KMS-11 (cell line): ENCODE data around the gene P3H4.
"Not testable (repeated sequence)": the region's sequence is repeated elsewhere in the genome, so short reads cannot be mapped to it uniquely, and the experiment has no call there.

ENCODE experiments used
- H2AFZ ChIP-seq: fragments of 200-600 bp; sonication (generic); 2 replicates; pipeline ENCODE4 v1.6.1; 2016; ENCODE audit warnings: antibody characterized with exemption, mixed run types, low read depth
- H3K27ac ChIP-seq: fragments of 200-600 bp; sonication (generic); 2 replicates; pipeline ENCODE4 v1.6.1; 2016; ENCODE audit warnings: mild to moderate bottlenecking, mixed run types
- H3K27me3 ChIP-seq: fragments of 200-600 bp; sonication (generic); 2 replicates; pipeline ENCODE4 v1.6.1; 2017; ENCODE audit warnings: mild to moderate bottlenecking, low read depth, mixed run types, moderate library complexity; ENCODE audit not compliant: insufficient read depth
- H3K36me3 ChIP-seq: fragments of 200-600 bp; sonication (generic); 2 replicates; pipeline ENCODE4 v1.6.1; 2017; ENCODE audit warnings: mild to moderate bottlenecking, mixed run types; ENCODE audit not compliant: insufficient read depth
- H3K4me1 ChIP-seq: fragments of 200-600 bp; sonication (generic); 2 replicates; pipeline ENCODE4 v1.6.1; 2016; ENCODE audit warnings: mild to moderate bottlenecking, low read depth, mixed run types; ENCODE audit not compliant: poor library complexity, severe bottlenecking
- H3K4me2 ChIP-seq: fragments of 200-600 bp; sonication (generic); 2 replicates; pipeline ENCODE4 v1.7.0; 2016; ENCODE audit warnings: mild to moderate bottlenecking, mixed run types
- H3K4me3 ChIP-seq: fragments of 200-600 bp; sonication (generic); IDR thresholded peaks from 2 replicates; pipeline ENCODE4 v1.6.1; 2017; ENCODE audit warnings: low read depth, low read length, mixed read lengths; ENCODE audit not compliant: insufficient read depth
- H3K79me2 ChIP-seq: fragments of 200-600 bp; sonication (generic); 2 replicates; pipeline ENCODE4 v1.6.1; 2016; ENCODE audit warnings: low read depth, mixed run types; ENCODE audit not compliant: insufficient read depth
- H3K9ac ChIP-seq: fragments of 200-600 bp; sonication (generic); 2 replicates; pipeline ENCODE4 v1.6.1; 2016; ENCODE audit warnings: mild to moderate bottlenecking, mixed run types
- H4K20me1 ChIP-seq: fragments of 200-600 bp; sonication (generic); 2 replicates; pipeline ENCODE4 v1.6.1; 2016; ENCODE audit warnings: mild to moderate bottlenecking, mixed run types; ENCODE audit not compliant: insufficient read depth
- TF ChIP-seq, protein P1 (sequence below): fragments of 200-600 bp; sonication (generic); conservative IDR thresholded peaks from 2 replicates; pipeline ENCODE4 v1.6.1; 2017; ENCODE audit warnings: low read depth, mild to moderate bottlenecking, antibody characterized with exemption, low read length, moderate library complexity, mixed read lengths

P3H4 gene, protein sequence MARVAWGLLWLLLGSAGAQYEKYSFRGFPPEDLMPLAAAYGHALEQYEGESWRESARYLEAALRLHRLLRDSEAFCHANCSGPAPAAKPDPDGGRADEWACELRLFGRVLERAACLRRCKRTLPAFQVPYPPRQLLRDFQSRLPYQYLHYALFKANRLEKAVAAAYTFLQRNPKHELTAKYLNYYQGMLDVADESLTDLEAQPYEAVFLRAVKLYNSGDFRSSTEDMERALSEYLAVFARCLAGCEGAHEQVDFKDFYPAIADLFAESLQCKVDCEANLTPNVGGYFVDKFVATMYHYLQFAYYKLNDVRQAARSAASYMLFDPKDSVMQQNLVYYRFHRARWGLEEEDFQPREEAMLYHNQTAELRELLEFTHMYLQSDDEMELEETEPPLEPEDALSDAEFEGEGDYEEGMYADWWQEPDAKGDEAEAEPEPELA

DNA sequence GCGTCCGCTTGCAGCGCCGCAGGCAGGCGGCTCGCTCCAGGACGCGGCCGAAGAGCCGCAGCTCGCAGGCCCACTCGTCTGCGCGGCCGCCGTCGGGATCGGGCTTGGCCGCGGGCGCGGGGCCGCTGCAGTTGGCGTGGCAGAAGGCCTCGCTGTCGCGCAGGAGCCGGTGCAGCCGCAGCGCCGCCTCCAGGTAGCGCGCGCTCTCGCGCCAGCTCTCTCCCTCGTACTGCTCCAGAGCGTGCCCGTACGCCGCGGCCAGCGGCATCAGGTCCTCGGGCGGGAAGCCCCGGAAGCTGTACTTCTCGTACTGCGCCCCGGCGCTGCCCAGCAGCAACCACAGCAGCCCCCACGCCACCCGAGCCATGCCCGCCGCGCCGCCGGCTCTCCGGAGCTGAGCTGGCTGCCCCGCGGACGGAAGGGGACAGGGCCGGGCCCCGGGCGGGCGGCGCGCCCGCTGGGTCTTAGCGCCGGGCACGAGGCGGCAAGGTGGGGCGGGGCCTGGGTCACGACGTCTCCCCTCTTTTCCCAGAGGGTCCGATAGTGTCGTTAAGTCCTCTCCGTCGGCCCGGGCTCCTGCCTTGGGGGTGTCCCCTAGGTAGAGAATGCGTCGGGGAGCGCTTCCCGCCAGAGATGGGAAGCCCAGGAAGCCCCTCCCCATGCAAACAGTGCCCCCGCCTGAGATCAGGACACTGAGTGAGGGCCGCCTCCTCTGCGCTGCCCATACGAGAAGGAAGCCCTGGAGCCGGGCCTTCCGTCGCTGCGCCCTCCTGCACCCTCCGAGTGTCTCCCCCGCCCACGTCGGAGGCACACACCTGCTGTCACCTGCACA lies at the start of gene P3H4:
Gene P3H4 (minus strand): TSS at position 401 of the 832 bp plus-strand sequence. CDS start 34 bp downstream, at position 367.
- H3K27me3 ChIP-seq = no peaks in the 10 kb centered on the region; the same call in 1 of the 2 replicates
- H3K4me1 ChIP-seq = peaks cover 23% of the 10 kb centered on the region
- H3K9ac ChIP-seq = peak within 1 kb of the TSS; percentile 78
- H3K36me3 ChIP-seq = no peaks in the 10 kb centered on the region
- H3K27ac ChIP-seq = peak within 1 kb of the TSS; percentile 38; the same call in 1 of the 2 replicates
- peak within 1 kb of the TSS; percentile 42 for H3K4me3 ChIP-seq
- H3K4me2 ChIP-seq = peak within 1 kb of the TSS; percentile 72
- H4K20me1 ChIP-seq = no peaks in the 10 kb centered on the region
- peaks cover 5% of the 10 kb centered on the region; the same call in 1 of the 2 replicates for H3K79me2 ChIP-seq
- peak within 1 kb of the TSS; percentile 95 for H2AFZ ChIP-seq
- TF ChIP-seq, protein P1, sequence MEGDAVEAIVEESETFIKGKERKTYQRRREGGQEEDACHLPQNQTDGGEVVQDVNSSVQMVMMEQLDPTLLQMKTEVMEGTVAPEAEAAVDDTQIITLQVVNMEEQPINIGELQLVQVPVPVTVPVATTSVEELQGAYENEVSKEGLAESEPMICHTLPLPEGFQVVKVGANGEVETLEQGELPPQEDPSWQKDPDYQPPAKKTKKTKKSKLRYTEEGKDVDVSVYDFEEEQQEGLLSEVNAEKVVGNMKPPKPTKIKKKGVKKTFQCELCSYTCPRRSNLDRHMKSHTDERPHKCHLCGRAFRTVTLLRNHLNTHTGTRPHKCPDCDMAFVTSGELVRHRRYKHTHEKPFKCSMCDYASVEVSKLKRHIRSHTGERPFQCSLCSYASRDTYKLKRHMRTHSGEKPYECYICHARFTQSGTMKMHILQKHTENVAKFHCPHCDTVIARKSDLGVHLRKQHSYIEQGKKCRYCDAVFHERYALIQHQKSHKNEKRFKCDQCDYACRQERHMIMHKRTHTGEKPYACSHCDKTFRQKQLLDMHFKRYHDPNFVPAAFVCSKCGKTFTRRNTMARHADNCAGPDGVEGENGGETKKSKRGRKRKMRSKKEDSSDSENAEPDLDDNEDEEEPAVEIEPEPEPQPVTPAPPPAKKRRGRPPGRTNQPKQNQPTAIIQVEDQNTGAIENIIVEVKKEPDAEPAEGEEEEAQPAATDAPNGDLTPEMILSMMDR = no peak

DNA sequence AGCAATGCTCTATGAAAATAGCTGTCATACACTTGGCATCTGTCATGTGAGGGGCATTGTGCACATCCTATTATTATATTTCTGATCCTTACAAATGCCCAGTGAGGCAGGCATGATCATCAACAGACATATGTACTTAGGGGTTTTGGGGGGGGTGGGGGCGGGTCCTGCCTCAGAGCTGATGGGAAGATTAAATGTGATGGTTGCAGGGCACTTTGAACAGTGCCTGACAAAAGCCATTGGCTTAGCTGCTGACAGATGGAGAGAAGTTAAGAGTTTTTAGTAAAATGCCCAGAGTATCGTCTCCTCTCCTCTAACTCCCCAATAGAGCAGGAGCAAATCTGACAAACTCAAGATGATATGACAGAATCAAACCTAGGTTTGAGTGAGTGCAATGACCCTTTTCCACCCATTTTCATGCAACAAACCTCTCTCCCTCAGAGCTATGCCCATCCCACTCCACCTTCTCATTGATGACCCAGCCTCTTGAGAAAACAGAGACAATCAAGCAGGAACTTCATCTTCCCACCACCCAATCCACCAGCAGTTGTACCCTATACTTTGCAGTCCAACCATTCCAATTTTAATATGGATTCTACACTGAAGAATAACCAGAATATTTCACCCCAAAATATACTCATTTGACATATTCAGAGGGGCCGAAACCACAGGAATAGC lies 48.6 kb upstream of the P3H4 start:
- H3K27me3 ChIP-seq = no peaks in the 10 kb centered on the region
- no peak overlapping the region for H3K27ac ChIP-seq
- no peak overlapping the region for H2AFZ ChIP-seq
- H4K20me1 ChIP-seq = 0 out of 2 replicates have a peak, but pooled peaks cover 5% of the 10 kb centered on the region
- H3K4me3 ChIP-seq = no peak overlapping the region
- TF ChIP-seq, protein P1 = no peak
- peaks cover 85% of the 10 kb centered on the region for H3K79me2 ChIP-seq
- no peaks in the 10 kb centered on the region for H3K36me3 ChIP-seq
- no peak overlapping the region for H3K9ac ChIP-seq
- H3K4me2 ChIP-seq = no peak overlapping the region
- peaks cover 18% of the 10 kb centered on the region for H3K4me1 ChIP-seq

DNA sequence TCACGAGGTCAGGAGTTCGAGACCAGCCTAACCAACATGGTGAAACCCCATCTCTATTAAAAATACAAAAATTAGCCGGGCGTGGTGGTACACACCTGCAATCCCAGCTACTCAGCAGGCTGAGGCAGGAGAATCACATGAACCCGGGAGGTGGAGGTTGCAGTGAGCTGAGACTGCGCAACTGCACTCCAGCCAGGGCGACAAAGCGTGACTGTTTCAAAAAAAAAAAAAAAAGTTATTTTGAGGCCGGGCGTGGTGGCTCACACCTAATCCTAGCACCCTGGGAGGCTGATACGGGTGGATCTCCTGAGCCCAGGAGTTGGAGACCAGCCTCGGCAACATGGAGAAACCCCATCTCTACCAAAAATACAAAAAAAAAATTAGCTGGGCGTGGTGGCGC lies 39.6 kb upstream of the P3H4 start:
- not testable (repeated sequence) for H3K9ac ChIP-seq, H3K4me3 ChIP-seq, H3K27me3 ChIP-seq, H3K27ac ChIP-seq, H3K4me2 ChIP-seq, H2AFZ ChIP-seq, H3K4me1 ChIP-seq, H4K20me1 ChIP-seq
- Histone ChIP-seq H3K79me2 (peaks cover 58% of the 10 kb centered on the region), H3K36me3 (peaks cover 17% of the 10 kb centered on the region; the same call in 1 of the 2 replicates)

DNA sequence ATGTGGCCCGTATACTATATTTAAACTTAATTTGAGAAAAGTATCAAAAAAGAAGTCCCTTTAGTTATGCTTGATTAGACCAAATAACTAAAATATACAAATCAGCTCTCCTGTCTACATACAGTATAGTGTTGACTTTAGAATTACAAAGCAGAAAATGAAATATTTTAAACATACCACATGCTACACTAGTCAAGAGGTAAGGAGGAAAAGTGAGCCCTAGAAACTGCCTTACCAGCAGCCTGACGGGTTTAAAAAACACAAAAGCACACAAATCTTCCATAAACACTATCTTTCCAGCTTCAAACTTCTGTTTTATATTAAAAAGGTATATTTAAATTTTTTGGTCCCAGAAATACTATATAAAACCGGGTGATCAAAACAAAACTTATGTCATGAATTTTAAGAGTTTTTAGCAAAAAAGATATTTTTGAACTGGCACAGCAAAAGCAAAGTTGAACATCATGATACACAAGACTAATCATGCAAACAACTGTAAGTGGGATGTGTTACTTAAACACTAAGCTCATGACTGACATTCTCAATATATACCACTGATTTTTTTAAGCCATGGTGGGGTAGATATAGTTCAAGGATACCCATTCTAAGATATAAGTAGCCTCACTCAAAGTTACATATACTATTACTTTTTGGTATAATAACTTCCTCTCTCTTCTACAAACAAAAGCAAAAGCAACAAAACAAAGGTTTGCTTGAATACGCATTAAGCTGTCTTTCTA lies 37.7 kb upstream of the P3H4 start:
- Histone ChIP-seq H3K36me3 (peaks cover 11% of the 10 kb centered on the region; the same call in 1 of the 2 replicates), H3K79me2 (peaks cover 46% of the 10 kb centered on the region; the same call in 1 of the 2 replicates), H4K20me1 (peaks cover 9% of the 10 kb centered on the region), H3K27me3 (no peaks in the 10 kb centered on the region), H3K4me3 (no peak overlapping the region), H3K27ac (no peak overlapping the region), H3K9ac (no peak overlapping the region), H2AFZ (no peak overlapping the region), H3K4me1 (no peaks in the 10 kb centered on the region), H3K4me2 (no peak overlapping the region)
- TF ChIP-seq, protein P1 = no peak
